Measurements from ENCODE around the gene CCL2.

GRCh38 chr17:34205401-34205800, 49.7 kb upstream of the CCL2 start:
- no peak for TF ChIP-seq CTCF (IDR thresholded peaks at IDR 0.05 in 2 of 3, conservative IDR thresholded peaks at IDR 0.05 in 1 of 3; ENCODE audit: borderline replicate concordance in 1 of 3, insufficient read depth in 1 of 3, low read depth in 2 of 3, low read length in 2 of 3)
- no peak for TF ChIP-seq POLR2A (IDR thresholded peaks at IDR 0.05; ENCODE audit: borderline replicate concordance, extremely low read depth, insufficient read depth, insufficient read length)
- no peak for TF ChIP-seq EZH2 (IDR thresholded peaks at IDR 0.05)
- no peak for TF ChIP-seq POLR2AphosphoS5 (IDR thresholded peaks at IDR 0.05; ENCODE audit: low read depth, low read length)

Measured in HCT116 (cell line).